GM12878 (cell line): ENCODE data around the gene GSTM4. TPM values are rescaled to one million over a fixed set of nuclear protein-coding genes. Genes with fewer than 3 reads are reported as not detected.

Experiments used
- BCLAF1 ChIP-seq: fragments of 450-650 bp; IDR thresholded peaks from 2 replicates; pipeline ENCODE4 v1.6.1; 2017; ENCODE audit warnings: antibody characterized with exemption, mild to moderate bottlenecking, moderate library complexity
- BRCA1 ChIP-seq: IDR thresholded peaks from 2 replicates; pipeline ENCODE4 v1.6.1; 2011; ENCODE audit warnings: low read depth, low read length, improper control_type of control experiment
- CBX3 ChIP-seq: fragments of 200-600 bp; sonication (generic); IDR thresholded peaks from 2 replicates; pipeline ENCODE4 v1.6.1; 2016; ENCODE audit warnings: low read depth, borderline replicate concordance
- CEBPB ChIP-seq, 2 experiments: fragments of 150-350 bp in 1 of 2; IDR thresholded peaks; 2 replicates each; pipeline ENCODE4 v1.6.1; 2012 to 2014; ENCODE audit warnings: low read depth in 2 of 2, low read length in 2 of 2, borderline replicate concordance in 1 of 2, inconsistent platforms in 1 of 2
- CHD2 ChIP-seq: IDR thresholded peaks from 2 replicates; pipeline ENCODE4 v1.6.1; 2011; ENCODE audit warnings: low read depth, low read length, improper control_type of control experiment, borderline replicate concordance
- CUX1 ChIP-seq: IDR thresholded peaks from 2 replicates; pipeline ENCODE4 v1.6.1; 2012; ENCODE audit warnings: improper control_type of control experiment, low read depth, low read length; ENCODE audit not compliant: insufficient replicate concordance
- ESRRA ChIP-seq: IDR thresholded peaks from 2 replicates; pipeline ENCODE4 v1.6.1; 2012; ENCODE audit warnings: mild to moderate bottlenecking, low read length, improper control_type of control experiment
- GATAD2B ChIP-seq: fragments of 450-650 bp; conservative IDR thresholded peaks from 2 replicates; pipeline ENCODE4 v1.6.1; 2017; ENCODE audit warnings: low read depth, mild to moderate bottlenecking, moderate library complexity
- HSF1 ChIP-seq: fragments of 150-350 bp; IDR thresholded peaks from 2 replicates; pipeline ENCODE4 v1.6.1; 2014; ENCODE audit warnings: mild to moderate bottlenecking, low read depth, low read length
- MAX ChIP-seq: IDR thresholded peaks from 2 replicates; pipeline ENCODE4 v1.6.1; 2012; ENCODE audit warnings: low read depth, low read length, improper control_type of control experiment
- PAX5 ChIP-seq: IDR thresholded peaks from 2 replicates; pipeline ENCODE4 v1.6.1; 2011; ENCODE audit warnings: low read depth, low read length, borderline replicate concordance
- PKNOX1 ChIP-seq: fragments of 450-650 bp; IDR thresholded peaks from 2 replicates; pipeline ENCODE4 v1.6.1; 2016; ENCODE audit warnings: mild to moderate bottlenecking
- RAD21 ChIP-seq: IDR thresholded peaks from 2 replicates; pipeline ENCODE4 v1.6.1; 2011; ENCODE audit warnings: mild to moderate bottlenecking, low read depth, low read length, moderate library complexity; ENCODE audit not compliant: insufficient read depth
- RBBP5 ChIP-seq: fragments of 200-600 bp; sonication (generic); conservative IDR thresholded peaks from 2 replicates; pipeline ENCODE4 v1.6.1; 2016
- RCOR1 ChIP-seq: conservative IDR thresholded peaks from 2 replicates; pipeline ENCODE4 v1.6.1; 2012; ENCODE audit warnings: low read depth, low read length, improper control_type of control experiment
- RUNX3 ChIP-seq: IDR thresholded peaks from 2 replicates; pipeline ENCODE4 v1.6.1; 2012; ENCODE audit warnings: low read length, inconsistent platforms
- TCF7 ChIP-seq: IDR thresholded peaks from 2 replicates; pipeline ENCODE4 v1.6.1; 2014; ENCODE audit warnings: antibody characterized with exemption, borderline replicate concordance
- YBX1 ChIP-seq: fragments of 450-650 bp; IDR thresholded peaks from 2 replicates; pipeline ENCODE4 v1.6.1; 2016; ENCODE audit warnings: antibody characterized with exemption
- ZBED1 ChIP-seq: IDR thresholded peaks from 2 replicates; pipeline ENCODE4 v1.6.1; 2016; ENCODE audit warnings: borderline replicate concordance
- polyA plus RNA-seq, 11 experiments: library from polyadenylated mRNA; depleted of rRNA in 4 of 11; unstranded in 6 of 11; stranded (reverse) in 5 of 11; fragments of >200 nt; fragmentation: Nextera tagmentation in 4 of 11; fragmentation: Illumina TruSeq in 1 of 11; extraction: Ambion mirVana in 4 of 11; extraction: Trizol in 1 of 11; gene quantifications; 1 replicate in 1 of 11; 2 replicates in 10 of 11; pipeline versions ENCODE4 v1.2.1 to v1.2.3, GENCODE V29; 2011 to 2016; ENCODE audit warnings: inconsistent platforms in 2 of 11, missing spikeins in 2 of 11, low read depth in 1 of 11
- total RNA-seq, 4 experiments: library from RNA; depleted of rRNA in 3 of 4; stranded (reverse); fragments of >200 nt in 3 of 4; fragmentation: Illumina TruSeq in 1 of 4; extraction: Trizol in 1 of 4; gene quantifications; 2 replicates each; pipeline versions ENCODE4 v1.2.1 to v1.2.3, GENCODE V29; 2013 to 2021

Gene GSTM4
- total and polyA plus RNA-seq, 10 of the 15 experiments (the other 5 are each of a cell fraction or from before 2014, with no cell fraction given): 14.3 to 37.2 (median 23.0) TPM

- TF ChIP-seq TCF7: no peak
- no peak for TF ChIP-seq CBX3
- TF ChIP-seq ESRRA: peak; percentile 96
- no peak for TF ChIP-seq RUNX3
- no peak for TF ChIP-seq CUX1
- no peak for TF ChIP-seq CEBPB (IDR thresholded peaks at IDR 0.05; ENCODE audit: borderline replicate concordance in 1 of 2, low read depth in 2 of 2, low read length in 2 of 2)
- no peak for TF ChIP-seq MAX
- TF ChIP-seq YBX1: no peak
- no peak for TF ChIP-seq RBBP5
- no peak for TF ChIP-seq HSF1
- 0 out of 2 replicates have a peak, but pooled peaks have one; percentile 32 for TF ChIP-seq BRCA1
- TF ChIP-seq GATAD2B: peak; percentile 79
- TF ChIP-seq CHD2: no peak
- no peak for TF ChIP-seq RAD21
- TF ChIP-seq PAX5: peak; percentile 66; the same call in 1 of the 2 replicates
- no peak for TF ChIP-seq ZBED1
- TF ChIP-seq PKNOX1: peak; percentile 55
- no peak for TF ChIP-seq BCLAF1
- no peak for TF ChIP-seq RCOR1
Observed at GRCh38 chr1:109655615-109656519, at the start of gene GSTM4 (continued).
